ENCODE data around the gene MED31.
"Not testable (repeated sequence)": the region's sequence is repeated elsewhere in the genome, so short reads cannot be mapped to it uniquely, and the experiment has no call there.

Gene MED31

GRCh38 chr17:6608321-6608720 is 43.1 kb downstream of the MED31 start:
- no peak for DNase-seq

- no peak for DNase-seq
Observed at GRCh38 chr17:6605142-6605541, 46.3 kb downstream of the MED31 start.

- no peak for DNase-seq
Observed at GRCh38 chr17:6603744-6604325, 47.6 kb downstream of the MED31 start.

GRCh38 chr17:6602141-6602540 is 49.3 kb downstream of the MED31 start:
- DNase-seq, result no peak

GRCh38 chr17:6599364-6599763 is 52.0 kb downstream of the MED31 start:
- no peak for DNase-seq

- DNase-seq, result no peak
Observed at GRCh38 chr17:6597727-6598126, 53.7 kb downstream of the MED31 start.

- DNase-seq, result no peak
Observed at GRCh38 chr17:6596941-6597340, 54.5 kb downstream of the MED31 start.

GRCh38 chr17:6596511-6596910 is 54.9 kb downstream of the MED31 start:
- DNase-seq, result no peak

GRCh38 chr17:6596081-6596480 is 55.3 kb downstream of the MED31 start:
- no peak for DNase-seq

GRCh38 chr17:6593371-6593770 is 58.0 kb downstream of the MED31 start:
- not testable (repeated sequence) for DNase-seq
